Heart left ventricle (tissue), 16 donors: ENCODE results near the gene STRN4. TPM values are rescaled to one million over a fixed set of nuclear protein-coding genes. Genes with fewer than 3 reads are reported as not detected.
A peak's percentile ranks its signal among the peaks of the same experiment; 100 is the strongest.

Experiments used
- ATAC-seq, 4 donors: fragments of 200-7000 bp; cut with Tn5 transposase; one replicate each; pipeline ENCODE4 v1.9.1; 2020 to 2022; ENCODE audit warnings: moderate library complexity in 4 of 4, mild to moderate bottlenecking in 3 of 4, moderate number of reproducible peaks in 1 of 4
- DNase-seq, 5 donors: peaks; one replicate each; pipeline ENCODE4 v3.0.0-alpha.2; 2020
- H3K27ac ChIP-seq, 12 donors: fragments of 200-600 bp; sonication (generic) in 4 of 12; one replicate each; pipeline versions ENCODE4 v1.5.0 to v1.8.0; 2016 to 2022; ENCODE audit warnings: mild to moderate bottlenecking in 2 of 12
- H3K27me3 ChIP-seq, 9 donors: fragments of 200-600 bp; sonication (generic) in 2 of 9; one replicate each; pipeline versions ENCODE4 v1.5.1 to v1.8.0; 2016 to 2022; ENCODE audit warnings: mild to moderate bottlenecking in 3 of 9
- H3K36me3 ChIP-seq, 9 donors: fragments of 200-600 bp; sonication (generic) in 2 of 9; one replicate each; pipeline versions ENCODE4 v1.5.0 to v1.8.0; 2018 to 2022; ENCODE audit warnings: mild to moderate bottlenecking in 2 of 9
- H3K4me1 ChIP-seq, 12 donors: fragments of 200-600 bp; sonication (generic) in 4 of 12; one replicate each; pipeline versions ENCODE4 v1.5.0 to v1.8.0; 2016 to 2022; ENCODE audit warnings: mild to moderate bottlenecking in 3 of 12
- H3K4me3 ChIP-seq, 12 donors: fragments of 200-600 bp; sonication (generic) in 4 of 12; one replicate each; pipeline versions ENCODE4 v1.5.0 to v1.8.0; 2017 to 2022; ENCODE audit warnings: mild to moderate bottlenecking in 9 of 12, moderate library complexity in 4 of 12
- H3K9me3 ChIP-seq, 12 donors: fragments of 200-600 bp; sonication (generic) in 4 of 12; one replicate each; pipeline versions ENCODE4 v1.5.0 to v1.8.0; 2016 to 2022; ENCODE audit warnings: mild to moderate bottlenecking in 1 of 12
- CTCF ChIP-seq, 12 donors: fragments of 200-600 bp; sonication (generic) in 4 of 12; IDR thresholded peaks; one replicate each; pipeline versions ENCODE4 v1.5.0 to v1.8.0; 2018 to 2022; ENCODE audit warnings: antibody characterized with exemption in 12 of 12, mild to moderate bottlenecking in 5 of 12
- POLR2A ChIP-seq, 2 donors: fragments of 450-650 bp; IDR thresholded peaks; one replicate each; pipeline ENCODE4 v1.6.1; 2017; ENCODE audit warnings: antibody characterized with exemption in 2 of 2, mild to moderate bottlenecking in 2 of 2, moderate library complexity in 2 of 2
- WGBS, 4 donors: extraction: QIAGEN DNeasy Blood & Tissue Kit in 2 of 4; methylation state at CpG; one replicate each; pipeline versions ENCODE4 v1.1.5 to v1.1.7; 2013 to 2018; 5-methylcytosine and 5-hydroxymethylcytosine counted together
- intact Hi-C, 10 donors: fragments of 100-400 bp; cut with DNase I; formaldehyde crosslinking; loops; one replicate each; pipeline versions ENCODE4 v1.11.1 to v1.14.2; 2022
- polyA plus RNA-seq, 2 donors: library from polyadenylated mRNA; stranded (reverse); fragments of 200-250 nt; gene quantifications; one replicate each; pipeline ENCODE4 v1.2.3, GENCODE V29; 2013
- total RNA-seq, 9 donors: library from RNA; depleted of rRNA in 2 of 9; stranded (reverse); fragments of >200 nt in 2 of 9; fragmentation: NEBNext Ultra II Directional in 3 of 9; extraction: Animal tissue kit (Norgen Biotek cat#: 25700) in 3 of 9; gene quantifications; one replicate each; pipeline versions ENCODE4 v1.1.0 to v1.2.4, GENCODE V29; 2016 to 2023
- donor health status: ischemic (EF 13 %, LVEDD 7.1; RV severe dilation, severe dysfunction).
- donor health status: healthy with polysubstance abuse.
- donor health status: DM: no; HTN: yes; CAD: no.
- donor health status: DM: no; HTN: no; CAD: no.
- donor health status: ischemic (EF 25% LVEDD 6.9; RV normal size, moderate dysfunction).
- donor health status: ischemic (EF 25% LVEDD 5.7; RV mildly dilated, moderate dysfunction).
- donor health status: healthy.
- donor health status: DM: yes; HTN: yes; CAD: no.
- donor health status: ischemic (EF 35%, LVEDD 5.7; RV mildly dilated, moderate dysfunction).
- donor health status: nonischemic (EF 11% LVEDD 7.7; RV severe dilation, severe dysfunction).
- donor health status: DM: yes; HTN: yes; CAD: no.
- donor health status: PGD.
- donor health status: ischemic (EF 29% LVEDD 5.4; RV normal size, mild dysfunction).
- donor health status: nonischemic (EF 23%, LVEDD 6.1; RV moderate dilation, normal function).

Gene STRN4
- total and polyA plus RNA-seq, 11 donors: 41.0 to 93.6 (median 53.7) TPM

GRCh38 chr19:46744005-46744691 is 2.1 kb downstream of the STRN4 start:
- peak overlapping the region in 3 of 12 donors; percentile 95 to 100 (median 96) for H3K4me3 ChIP-seq
- 83 to 87% (median 84%) methylated on average over 12 of the region's 12 CpGs for WGBS, 4 donors
- peaks cover 0 to 69% (median 41%) of the 10 kb centered on the region in 12 donors for H3K4me1 ChIP-seq
- peaks cover 0 to 16% (median 4%) of the 10 kb centered on the region in 9 donors for H3K36me3 ChIP-seq
- TF ChIP-seq CTCF (IDR thresholded peaks at IDR 0.05) (no peak), POLR2A (IDR thresholded peaks at IDR 0.05) (no peak)
- DNase-seq (no peak), ATAC-seq (no peak)
- no peaks in the 10 kb centered on the region for H3K27me3 ChIP-seq
- no peaks in the 10 kb centered on the region for H3K9me3 ChIP-seq
- intact Hi-C loops: loop anchor here in 2 of 10 donors (5.0 to 10.0 kb wide), 3 partner anchors 47 to 251 kb away; no protein-coding TSS in a partner anchor
- H3K27ac ChIP-seq: no peak overlapping the region

GRCh38 chr19:46742926-46743480 is 3.2 kb downstream of the STRN4 start:
- peaks cover 0 to 80% (median 52%) of the 10 kb centered on the region in 12 donors for H3K4me1 ChIP-seq
- 69 to 84% (median 72%) methylated on average over 4 of the region's 4 CpGs for WGBS, 4 donors
- H3K27me3 ChIP-seq: no peaks in the 10 kb centered on the region
- no peak overlapping the region for H3K4me3 ChIP-seq
- no peak for ATAC-seq
- intact Hi-C loops: loop anchor here in 2 of 10 donors (5.0 to 10.0 kb wide), 3 partner anchors 46 to 252 kb away; no protein-coding TSS in a partner anchor
- no peak for DNase-seq
- H3K27ac ChIP-seq: peak overlapping the region in 1 of 12 donors; percentile 43
- H3K9me3 ChIP-seq: no peaks in the 10 kb centered on the region
- peaks cover 0 to 21% (median 4%) of the 10 kb centered on the region in 9 donors for H3K36me3 ChIP-seq
- TF ChIP-seq POLR2A (IDR thresholded peaks at IDR 0.05): no peak
- TF ChIP-seq CTCF (IDR thresholded peaks at IDR 0.05): no peak

DNA sequence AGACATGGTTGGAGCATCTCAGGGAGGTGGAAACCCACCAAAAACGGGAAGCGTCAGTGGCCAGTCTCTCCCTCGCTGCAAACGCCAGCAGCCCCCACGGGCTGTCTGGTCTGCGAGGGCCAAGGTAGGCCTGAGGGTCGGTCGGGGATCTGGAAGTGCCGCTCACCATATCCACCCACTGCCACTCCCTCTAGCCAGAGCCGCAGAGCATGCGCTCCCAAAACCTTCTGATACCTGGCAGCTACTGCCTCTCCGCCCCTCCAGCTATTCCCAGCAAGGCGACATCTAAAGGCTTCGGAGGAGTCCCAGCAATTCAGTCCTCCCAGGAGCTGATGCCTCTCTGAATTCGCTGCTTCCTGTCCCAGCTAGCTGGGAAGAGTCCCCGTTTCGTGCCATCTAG is 4.8 kb downstream of the STRN4 start:
- intact Hi-C loops: loop anchor here in 2 of 10 donors (5.0 to 10.0 kb wide), 3 partner anchors 44 to 253 kb away; no protein-coding TSS in a partner anchor
- Histone ChIP-seq H3K4me3 (no peak overlapping the region), H3K27ac (no peak overlapping the region), H3K4me1 (peaks cover 3 to 86% (median 61%) of the 10 kb centered on the region in 12 donors), H3K27me3 (no peaks in the 10 kb centered on the region), H3K36me3 (peaks cover 0 to 32% (median 13%) of the 10 kb centered on the region in 9 donors), H3K9me3 (no peaks in the 10 kb centered on the region)
- peak in 1 of 5 donors; percentile 15 for DNase-seq
- TF ChIP-seq POLR2A (IDR thresholded peaks at IDR 0.05): no peak
- TF ChIP-seq CTCF (IDR thresholded peaks at IDR 0.05): no peak
- no peak for ATAC-seq
- 83 to 88% (median 85%) methylated on average over 17 of the region's 17 CpGs for WGBS, 4 donors

DNA sequence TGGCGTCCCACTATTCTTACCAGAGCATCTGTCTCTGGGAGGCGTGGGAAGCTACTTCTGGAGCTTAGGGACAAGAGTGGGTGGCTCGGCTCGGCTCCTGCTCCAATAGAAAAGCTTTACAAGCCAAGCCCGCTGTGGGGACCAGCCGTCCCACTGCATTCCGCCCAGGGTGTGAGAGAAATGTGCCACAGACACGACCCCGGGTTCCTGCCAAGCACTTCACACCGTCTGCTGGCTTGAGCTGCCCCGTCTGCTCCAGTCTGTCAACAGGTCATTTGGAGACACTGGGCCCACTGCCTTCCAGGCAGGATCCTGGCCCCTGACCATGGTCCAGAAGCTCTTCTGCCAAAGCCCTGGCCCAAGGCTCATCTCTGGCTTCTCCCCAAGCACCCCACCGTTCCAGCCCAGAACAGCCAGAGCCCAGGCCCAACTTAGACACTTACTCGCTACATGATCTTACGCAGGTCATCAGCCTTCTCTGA is 6.9 kb downstream of the STRN4 start:
- WGBS, 4 donors: 45 to 56% (median 47%) methylated on average over 9 to 14 of the region's 14 CpGs
- Histone ChIP-seq H3K27me3 (no peaks in the 10 kb centered on the region), H3K4me1 (peaks cover 3 to 96% (median 64%) of the 10 kb centered on the region in 12 donors), H3K4me3 (no peak overlapping the region), H3K27ac (peak overlapping the region in 11 of 12 donors; percentile 56 to 90 (median 74)), H3K36me3 (peaks cover 0 to 49% (median 26%) of the 10 kb centered on the region in 9 donors), H3K9me3 (no peaks in the 10 kb centered on the region)
- intact Hi-C loops: loop anchor here in 1 of 10 donors (5.0 kb wide), 1 partner anchor 42 kb away; no protein-coding TSS in a partner anchor
- TF ChIP-seq POLR2A (IDR thresholded peaks at IDR 0.05): peak in 1 of 2 donors; percentile 25
- no peak for TF ChIP-seq CTCF (IDR thresholded peaks at IDR 0.05)
- peak; percentile 89 to 94 (median 92) for ATAC-seq
- DNase-seq: peak; percentile 87 to 96 (median 88)
